Measurements from ENCODE around the gene RASA3.

The RASA3 gene

DNA sequence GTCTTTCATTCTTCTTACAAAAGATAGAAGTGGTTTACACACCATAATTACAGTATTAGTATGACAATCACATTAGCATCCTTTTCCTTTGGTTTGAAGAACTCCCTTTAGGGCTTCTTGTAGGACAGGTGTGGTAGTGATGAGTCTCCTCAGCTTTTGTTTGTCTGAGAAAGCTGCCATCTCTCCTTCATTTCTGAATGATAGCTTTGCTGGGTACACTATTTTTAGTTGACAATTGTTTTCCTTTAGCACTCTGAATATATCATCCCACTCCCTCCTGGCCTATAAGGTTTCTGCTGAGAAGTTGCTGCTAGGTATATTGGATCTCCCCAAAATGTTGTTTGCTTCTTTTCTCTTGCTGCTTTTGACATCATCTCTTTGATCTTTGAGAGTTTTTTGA, 39.3 kb downstream of the RASA3 start:
- 0 out of 2 replicates have a peak, but pooled peaks cover 3% of the 10 kb centered on the region for H3K9me3 ChIP-seq (replicated peaks; ENCODE audit: insufficient read depth, low read length)
- H3K4me3 ChIP-seq (ENCODE audit: low read length), result no peak overlapping the region
- no peaks in the 10 kb centered on the region for H3F3A ChIP-seq (ENCODE audit: insufficient read depth, low read length)
- no peak for DNase-seq
- H3K9ac ChIP-seq (ENCODE audit: low read length), result no peak overlapping the region
- H3K36me3 ChIP-seq (replicated peaks; ENCODE audit: insufficient read depth, low read length), result no peaks in the 10 kb centered on the region
- H2AFZ ChIP-seq (ENCODE audit: low read length), result no peak overlapping the region
- H3K27me3 ChIP-seq (replicated peaks; ENCODE audit: insufficient read depth, low read length), result no peaks in the 10 kb centered on the region
- no peak overlapping the region for H3K27ac ChIP-seq (ENCODE audit: low read length)
- H4K20me1 ChIP-seq (ENCODE audit: insufficient read depth, low read length), result no peaks in the 10 kb centered on the region
- H3K4me1 ChIP-seq (ENCODE audit: low read length), result no peaks in the 10 kb centered on the region
- no peaks in the 10 kb centered on the region for H3K9me2 ChIP-seq (replicated peaks; ENCODE audit: insufficient read depth, low read length)
- no peak overlapping the region for H3K4me2 ChIP-seq (ENCODE audit: low read depth, low read length)
- TF ChIP-seq EZH2 (optimal IDR thresholded peaks at IDR 0.05; ENCODE audit: low read depth, low read length), result no peak
- TF ChIP-seq, protein P1, sequence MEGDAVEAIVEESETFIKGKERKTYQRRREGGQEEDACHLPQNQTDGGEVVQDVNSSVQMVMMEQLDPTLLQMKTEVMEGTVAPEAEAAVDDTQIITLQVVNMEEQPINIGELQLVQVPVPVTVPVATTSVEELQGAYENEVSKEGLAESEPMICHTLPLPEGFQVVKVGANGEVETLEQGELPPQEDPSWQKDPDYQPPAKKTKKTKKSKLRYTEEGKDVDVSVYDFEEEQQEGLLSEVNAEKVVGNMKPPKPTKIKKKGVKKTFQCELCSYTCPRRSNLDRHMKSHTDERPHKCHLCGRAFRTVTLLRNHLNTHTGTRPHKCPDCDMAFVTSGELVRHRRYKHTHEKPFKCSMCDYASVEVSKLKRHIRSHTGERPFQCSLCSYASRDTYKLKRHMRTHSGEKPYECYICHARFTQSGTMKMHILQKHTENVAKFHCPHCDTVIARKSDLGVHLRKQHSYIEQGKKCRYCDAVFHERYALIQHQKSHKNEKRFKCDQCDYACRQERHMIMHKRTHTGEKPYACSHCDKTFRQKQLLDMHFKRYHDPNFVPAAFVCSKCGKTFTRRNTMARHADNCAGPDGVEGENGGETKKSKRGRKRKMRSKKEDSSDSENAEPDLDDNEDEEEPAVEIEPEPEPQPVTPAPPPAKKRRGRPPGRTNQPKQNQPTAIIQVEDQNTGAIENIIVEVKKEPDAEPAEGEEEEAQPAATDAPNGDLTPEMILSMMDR (IDR thresholded peaks at IDR 0.05; ENCODE audit: low read length), result no peak
- no peak for TF ChIP-seq EZH2phosphoT487 (IDR thresholded peaks at IDR 0.05; ENCODE audit: low read length)
- peaks cover 99% of the 10 kb centered on the region for H3K79me2 ChIP-seq (ENCODE audit: low read length)

DNA sequence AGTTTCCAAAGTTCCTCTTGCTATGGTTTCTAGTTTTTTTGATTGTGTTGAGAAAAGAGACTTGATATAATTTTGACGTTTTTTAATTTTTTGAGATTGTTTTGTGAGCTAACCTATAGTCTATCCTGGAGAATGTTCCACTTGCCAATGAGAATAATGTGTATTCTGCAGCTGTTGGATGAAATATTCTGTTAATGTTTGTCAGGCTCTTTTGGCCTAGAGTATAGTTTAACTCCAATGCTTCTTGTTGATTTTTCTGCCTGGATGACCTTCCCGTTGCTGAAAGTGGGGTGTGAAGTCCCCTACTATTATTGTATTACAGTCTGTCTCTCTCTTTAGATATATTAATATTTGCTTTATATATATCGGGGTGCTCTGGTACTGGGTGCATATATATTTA, 40.0 kb downstream of the RASA3 start:
- Histone ChIP-seq H3K9me2 (replicated peaks; ENCODE audit: insufficient read depth, low read length) (no peaks in the 10 kb centered on the region), H3K79me2 (ENCODE audit: low read length) (peaks cover 99% of the 10 kb centered on the region), H3K9me3 (replicated peaks; ENCODE audit: insufficient read depth, low read length) (0 out of 2 replicates have a peak, but pooled peaks cover 3% of the 10 kb centered on the region), H3K27ac (ENCODE audit: low read length) (no peak overlapping the region), H3K27me3 (replicated peaks; ENCODE audit: insufficient read depth, low read length) (no peaks in the 10 kb centered on the region), H3K9ac (ENCODE audit: low read length) (no peak overlapping the region), H3K4me2 (ENCODE audit: low read depth, low read length) (no peak overlapping the region), H3F3A (ENCODE audit: insufficient read depth, low read length) (no peaks in the 10 kb centered on the region), H3K36me3 (replicated peaks; ENCODE audit: insufficient read depth, low read length) (no peaks in the 10 kb centered on the region), H3K4me3 (ENCODE audit: low read length) (no peak overlapping the region), H3K4me1 (ENCODE audit: low read length) (no peaks in the 10 kb centered on the region), H4K20me1 (ENCODE audit: insufficient read depth, low read length) (no peaks in the 10 kb centered on the region), H2AFZ (ENCODE audit: low read length) (no peak overlapping the region)
- DNase-seq, result no peak
- TF ChIP-seq EZH2 (optimal IDR thresholded peaks at IDR 0.05; ENCODE audit: low read depth, low read length) (no peak), EZH2phosphoT487 (IDR thresholded peaks at IDR 0.05; ENCODE audit: low read length) (no peak)
- TF ChIP-seq, protein P1 (IDR thresholded peaks at IDR 0.05; ENCODE audit: low read length), result no peak

DNA sequence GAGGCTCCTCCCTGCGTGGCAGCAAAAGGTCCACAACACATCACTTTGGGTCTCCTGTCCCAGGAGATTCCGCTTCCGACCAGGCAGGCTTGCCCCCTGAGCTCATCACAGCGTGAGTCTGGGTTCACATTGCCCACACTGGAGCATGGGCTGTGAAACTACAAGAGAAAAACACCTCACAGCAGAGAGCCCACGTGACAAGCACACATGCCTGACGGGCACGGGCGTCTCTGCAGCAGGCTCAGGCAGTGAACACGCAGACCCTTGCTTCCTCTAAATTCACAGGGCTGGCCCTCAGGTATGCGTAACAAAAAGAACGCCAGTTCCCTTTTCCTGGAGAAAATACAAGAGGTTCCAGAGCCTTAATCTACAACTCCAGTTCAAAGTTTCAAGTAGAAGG, 41.9 kb downstream of the RASA3 start:
- H3K36me3 ChIP-seq (replicated peaks; ENCODE audit: insufficient read depth, low read length), result no peaks in the 10 kb centered on the region; the same call in 1 of the 2 replicates
- H4K20me1 ChIP-seq (ENCODE audit: insufficient read depth, low read length), result no peaks in the 10 kb centered on the region
- H3K4me1 ChIP-seq (ENCODE audit: low read length), result no peaks in the 10 kb centered on the region
- no peaks in the 10 kb centered on the region for H3K9me2 ChIP-seq (replicated peaks; ENCODE audit: insufficient read depth, low read length)
- no peak overlapping the region for H2AFZ ChIP-seq (ENCODE audit: low read length)
- TF ChIP-seq, protein P1 (IDR thresholded peaks at IDR 0.05; ENCODE audit: low read length), result no peak
- TF ChIP-seq EZH2 (optimal IDR thresholded peaks at IDR 0.05; ENCODE audit: low read depth, low read length) (no peak), EZH2phosphoT487 (IDR thresholded peaks at IDR 0.05; ENCODE audit: low read length) (no peak)
- no peaks in the 10 kb centered on the region for H3F3A ChIP-seq (ENCODE audit: insufficient read depth, low read length)
- H3K27me3 ChIP-seq (replicated peaks; ENCODE audit: insufficient read depth, low read length), result no peaks in the 10 kb centered on the region
- H3K9ac ChIP-seq (ENCODE audit: low read length), result no peak overlapping the region
- no peak for DNase-seq
- no peak overlapping the region for H3K4me2 ChIP-seq (ENCODE audit: low read depth, low read length)
- H3K27ac ChIP-seq (ENCODE audit: low read length), result no peak overlapping the region
- H3K9me3 ChIP-seq (replicated peaks; ENCODE audit: insufficient read depth, low read length), result 0 out of 2 replicates have a peak, but pooled peaks cover 3% of the 10 kb centered on the region
- H3K79me2 ChIP-seq (ENCODE audit: low read length), result peaks cover 84% of the 10 kb centered on the region
- no peak overlapping the region for H3K4me3 ChIP-seq (ENCODE audit: low read length)

All from MM.1S (cell line).